SK-N-SH (cell line): ENCODE results near the gene CCDC40. TPM values are rescaled to one million over a fixed set of nuclear protein-coding genes. Genes with fewer than 3 reads are reported as not detected.

Source experiments
- CTCF ChIA-PET: fragments of 300-600, 350-600 bp; formaldehyde crosslinking; extraction: SDS; loops from one replicate; lab custom pipeline; 2021; lab: Yijun Ruan, JAX
- POLR2A ChIA-PET: fragments of 350-600 bp; sonication (Branson Sonifier 250); formaldehyde crosslinking; extraction: SDS; loops from one replicate; lab custom pipeline; 2020; ENCODE audit warnings: antibody characterized with exemption, inconsistent platforms; lab: Yijun Ruan, JAX
- DNase-seq: peaks from one replicate; pipeline ENCODE4 v3.0.0; 2012
- H2AFZ ChIP-seq: fragments of 200-600 bp; sonication (generic); 2 replicates; pipeline ENCODE4 v1.8.1; 2016; ENCODE audit warnings: antibody characterized with exemption, mild to moderate bottlenecking, low read depth
- H3F3A ChIP-seq: fragments of 200-600 bp; sonication (generic); replicated peaks from 2 replicates; pipeline ENCODE3; 2016; ENCODE audit warnings: antibody characterized with exemption, mild to moderate bottlenecking; ENCODE audit not compliant: insufficient read depth
- H3K27ac ChIP-seq, 2 experiments: fragments of 200-500 bp in 1 of 2; fragments of 200-600 bp in 1 of 2; sonication (Bioruptor generic) in 1 of 2; sonication (generic), shearing (Covaris generic) in 1 of 2; 2 replicates each; pipeline versions ENCODE4 v1.5.1 to v1.6.1; 2014 to 2016; ENCODE audit warnings: low read depth in 2 of 2, inconsistent platforms in 1 of 2, low read length in 1 of 2, mild to moderate bottlenecking in 1 of 2, mixed read lengths in 1 of 2
- H3K27me3 ChIP-seq: fragments of 200-600 bp; sonication (generic), shearing (Covaris generic); 2 replicates; pipeline ENCODE4 v1.6.1; 2016; ENCODE audit warnings: mixed run types; ENCODE audit not compliant: insufficient read depth
- H3K36me3 ChIP-seq, 2 experiments: fragments of 200-500 bp in 1 of 2; fragments of 200-600 bp in 1 of 2; sonication (Bioruptor generic) in 1 of 2; sonication (generic) in 1 of 2; replicated peaks in 1 of 2; 2 replicates each; pipeline versions ENCODE3 to v1.5.1; 2014 to 2016; ENCODE audit warnings: low read length in 1 of 2, mild to moderate bottlenecking in 1 of 2; ENCODE audit not compliant: insufficient read depth in 2 of 2, control insufficient read depth in 1 of 2
- H3K4me1 ChIP-seq, 2 experiments: fragments of 200-500 bp in 1 of 2; fragments of 200-600 bp in 1 of 2; sonication (Bioruptor generic) in 1 of 2; sonication (generic), shearing (Covaris generic) in 1 of 2; 2 replicates each; pipeline versions ENCODE4 v1.5.1 to v1.6.1; 2014 to 2016; ENCODE audit warnings: low read depth in 1 of 2, low read length in 1 of 2, mixed run types in 1 of 2; ENCODE audit not compliant: insufficient read depth in 2 of 2, control insufficient read depth in 1 of 2
- H3K4me2 ChIP-seq: fragments of 200-600 bp; sonication (generic), shearing (Covaris generic); 2 replicates; pipeline ENCODE4 v1.6.1; 2017; ENCODE audit warnings: mixed run types
- H3K4me3 ChIP-seq, 2 experiments: fragments of 200-500 bp in 1 of 2; fragments of 200-600 bp in 1 of 2; sonication (Bioruptor generic) in 1 of 2; sonication (generic), shearing (Covaris generic) in 1 of 2; 2 replicates each; pipeline versions ENCODE4 v1.5.1 to v1.8.1; 2014 to 2016; ENCODE audit warnings: low read depth in 2 of 2, inconsistent platforms in 1 of 2, low read length in 1 of 2, mild to moderate bottlenecking in 1 of 2, mixed read lengths in 1 of 2, moderate library complexity in 1 of 2
- H3K79me2 ChIP-seq: fragments of 200-600 bp; sonication (generic); 2 replicates; pipeline ENCODE4 v1.8.1; 2017; ENCODE audit warnings: mild to moderate bottlenecking; ENCODE audit not compliant: insufficient read depth
- H3K9ac ChIP-seq: fragments of 200-600 bp; sonication (generic); 2 replicates; pipeline ENCODE4 v1.6.1; 2017; ENCODE audit warnings: mixed run types
- H3K9me2 ChIP-seq: fragments of 200-600 bp; sonication (generic); 2 replicates; pipeline ENCODE4 v1.6.1; 2017; ENCODE audit warnings: mixed run types
- H3K9me3 ChIP-seq: fragments of 200-600 bp; sonication (generic); 2 replicates; pipeline ENCODE4 v1.6.1; 2017; ENCODE audit warnings: mixed run types, mild to moderate bottlenecking, moderate library complexity
- H4K20me1 ChIP-seq: fragments of 200-600 bp; sonication (generic); 2 replicates; pipeline ENCODE4 v1.6.1; 2017; ENCODE audit warnings: mild to moderate bottlenecking, mixed run types; ENCODE audit not compliant: insufficient read depth
- CHD2 ChIP-seq: fragments of 150-350 bp; IDR thresholded peaks from 2 replicates; pipeline ENCODE4 v1.6.1; 2018; ENCODE audit warnings: low read length; ENCODE audit not compliant: partially characterized antibody
- EZH2phosphoT487 ChIP-seq: fragments of 200-600 bp; sonication (generic); IDR thresholded peaks from 2 replicates; pipeline ENCODE4 v1.6.1; 2017; ENCODE audit warnings: low read depth, mixed run types, mild to moderate bottlenecking, antibody characterized with exemption, moderate library complexity, borderline replicate concordance
- FOSL2 ChIP-seq: IDR thresholded peaks from 2 replicates; pipeline ENCODE4 v1.4.0; 2012; ENCODE audit warnings: low read depth, mild to moderate bottlenecking, moderate library complexity, borderline replicate concordance
- JUND ChIP-seq: IDR thresholded peaks from 2 replicates; pipeline ENCODE4 v1.4.0; 2012
- MEF2A ChIP-seq: IDR thresholded peaks from 2 replicates; pipeline ENCODE4 v1.4.0; 2012; ENCODE audit warnings: low read depth, borderline replicate concordance
- NFIC ChIP-seq: IDR thresholded peaks from 2 replicates; pipeline ENCODE4 v1.4.0; 2012; ENCODE audit warnings: borderline replicate concordance
- RCOR1 ChIP-seq: fragments of 150-350 bp; IDR thresholded peaks from 2 replicates; pipeline ENCODE4 v1.6.1; 2017; ENCODE audit warnings: antibody characterized with exemption, low read length
- SIN3A ChIP-seq: IDR thresholded peaks from 2 replicates; pipeline ENCODE4 v1.6.1; 2012; ENCODE audit warnings: low read depth, mild to moderate bottlenecking, low read length, moderate library complexity, borderline replicate concordance
- TAF1 ChIP-seq: IDR thresholded peaks from 2 replicates; pipeline ENCODE4 v1.6.1; 2012; ENCODE audit warnings: low read depth, mild to moderate bottlenecking, low read length, moderate library complexity, borderline replicate concordance
- TCF12 ChIP-seq: IDR thresholded peaks from 2 replicates; pipeline ENCODE4 v1.4.0; 2012
- YY1 ChIP-seq: IDR thresholded peaks from 2 replicates; pipeline ENCODE4 v1.4.0; 2012; ENCODE audit warnings: low read depth, mild to moderate bottlenecking
- WGBS: methylation state at CpG from one replicate; pipeline ENCODE4 v1.1.6; 2017; ENCODE audit warnings: low lambda C conversion rate; 5-methylcytosine and 5-hydroxymethylcytosine counted together
- polyA plus RNA-seq, 3 experiments: library from polyadenylated mRNA; depleted of rRNA; stranded (reverse); fragments of >200 nt; gene quantifications; 2 replicates each; pipeline ENCODE4 v1.2.3, GENCODE V29; 2012
- TF ChIP-seq, protein P1 (sequence below): fragments of 200-600 bp; sonication (generic); IDR thresholded peaks from 2 replicates; pipeline ENCODE4 v1.6.1; 2017; ENCODE audit warnings: antibody characterized with exemption, mild to moderate bottlenecking, moderate library complexity
- TF ChIP-seq, protein P2 (sequence below): IDR thresholded peaks from 2 replicates; pipeline ENCODE4; 2012

Gene CCDC40
- polyA plus RNA-seq, 1 of the 3 experiments (the other 2 are of a cell fraction) = 17.3 TPM

DNA sequence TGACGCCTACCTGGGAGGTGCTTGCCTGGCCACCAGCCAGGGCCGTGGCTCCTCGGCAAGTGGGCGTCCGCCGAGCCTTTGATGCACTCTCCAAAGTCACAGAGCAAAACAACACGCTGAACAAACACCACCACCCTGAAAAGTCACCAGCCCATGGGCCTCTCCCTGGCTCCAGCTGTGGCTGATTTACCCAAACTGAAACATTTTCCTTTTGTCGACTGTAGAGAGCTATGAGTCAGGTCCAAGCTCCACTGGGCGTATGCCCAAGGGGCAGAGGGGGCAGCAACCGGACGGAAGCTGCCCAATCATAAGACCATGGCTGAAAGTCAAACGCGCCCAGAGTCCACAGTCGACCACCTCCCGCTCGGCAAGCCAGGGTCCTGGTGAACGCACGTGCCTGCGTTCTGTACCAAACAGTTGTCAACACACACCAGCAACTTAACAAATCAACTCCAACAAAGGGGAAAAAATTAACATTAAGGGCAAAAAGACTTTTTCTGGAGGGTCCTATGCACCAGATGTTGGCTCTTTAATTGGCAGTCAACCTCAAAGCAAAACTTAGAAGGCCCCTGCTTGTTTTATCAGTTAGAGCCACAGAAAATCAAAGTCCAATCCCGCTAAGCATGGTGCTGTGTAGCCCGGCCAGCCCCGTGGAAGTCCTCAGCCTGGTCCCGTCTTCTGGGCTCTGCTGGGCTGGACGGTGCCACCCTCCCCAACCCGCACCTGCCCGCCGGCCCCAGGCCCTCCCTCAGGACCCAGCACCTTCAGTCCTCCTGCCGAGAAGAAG, 48.1 kb upstream of the CCDC40 start:
- Histone ChIP-seq H4K20me1 (peaks cover 25% of the 10 kb centered on the region), H3K4me3 (no peak overlapping the region), H3K27ac (peak overlapping the region in 1 of 2 experiments; percentile 50; a peak in 1 of 4 replicates), H3K4me1 (peaks cover 29 to 56% of the 10 kb centered on the region in 2 experiments; a peak in 3 of 4 replicates), H3K27me3 (no peaks in the 10 kb centered on the region), H3K9me2 (no peaks in the 10 kb centered on the region), H3K79me2 (peaks cover 18% of the 10 kb centered on the region; the same call in 1 of the 2 replicates), H3K9me3 (no peaks in the 10 kb centered on the region), H2AFZ (no peak overlapping the region), H3K36me3 (no peaks in the 10 kb centered on the region), H3K4me2 (peak overlapping the region; percentile 55; the same call in 1 of the 2 replicates), H3F3A (peaks cover 5% of the 10 kb centered on the region), H3K9ac (no peak overlapping the region)
- WGBS = 70% methylated on average over 26 of the region's 28 CpGs
- TF ChIP-seq, protein P1, sequence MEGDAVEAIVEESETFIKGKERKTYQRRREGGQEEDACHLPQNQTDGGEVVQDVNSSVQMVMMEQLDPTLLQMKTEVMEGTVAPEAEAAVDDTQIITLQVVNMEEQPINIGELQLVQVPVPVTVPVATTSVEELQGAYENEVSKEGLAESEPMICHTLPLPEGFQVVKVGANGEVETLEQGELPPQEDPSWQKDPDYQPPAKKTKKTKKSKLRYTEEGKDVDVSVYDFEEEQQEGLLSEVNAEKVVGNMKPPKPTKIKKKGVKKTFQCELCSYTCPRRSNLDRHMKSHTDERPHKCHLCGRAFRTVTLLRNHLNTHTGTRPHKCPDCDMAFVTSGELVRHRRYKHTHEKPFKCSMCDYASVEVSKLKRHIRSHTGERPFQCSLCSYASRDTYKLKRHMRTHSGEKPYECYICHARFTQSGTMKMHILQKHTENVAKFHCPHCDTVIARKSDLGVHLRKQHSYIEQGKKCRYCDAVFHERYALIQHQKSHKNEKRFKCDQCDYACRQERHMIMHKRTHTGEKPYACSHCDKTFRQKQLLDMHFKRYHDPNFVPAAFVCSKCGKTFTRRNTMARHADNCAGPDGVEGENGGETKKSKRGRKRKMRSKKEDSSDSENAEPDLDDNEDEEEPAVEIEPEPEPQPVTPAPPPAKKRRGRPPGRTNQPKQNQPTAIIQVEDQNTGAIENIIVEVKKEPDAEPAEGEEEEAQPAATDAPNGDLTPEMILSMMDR = no peak
- TF ChIP-seq SIN3A (no peak), FOSL2 (no peak; the same call in 1 of the 2 replicates), TAF1 (no peak; the same call in 1 of the 2 replicates), NFIC (peak; percentile 8; the same call in 1 of the 2 replicates), JUND (no peak), TCF12 (peak; percentile 43; the same call in 1 of the 2 replicates), MEF2A (no peak), EZH2phosphoT487 (no peak), RCOR1 (no peak), CHD2 (no peak)
- no peak for DNase-seq
- CTCF ChIA-PET = interaction anchor here (0.6 to 13.1 kb wide), 10 partner anchors 16 to 247 kb away, joined by 3 to 209 read pairs (median 18); partner anchors contain the start of gene CBX4
- POLR2A ChIA-PET = no interaction called here

DNA sequence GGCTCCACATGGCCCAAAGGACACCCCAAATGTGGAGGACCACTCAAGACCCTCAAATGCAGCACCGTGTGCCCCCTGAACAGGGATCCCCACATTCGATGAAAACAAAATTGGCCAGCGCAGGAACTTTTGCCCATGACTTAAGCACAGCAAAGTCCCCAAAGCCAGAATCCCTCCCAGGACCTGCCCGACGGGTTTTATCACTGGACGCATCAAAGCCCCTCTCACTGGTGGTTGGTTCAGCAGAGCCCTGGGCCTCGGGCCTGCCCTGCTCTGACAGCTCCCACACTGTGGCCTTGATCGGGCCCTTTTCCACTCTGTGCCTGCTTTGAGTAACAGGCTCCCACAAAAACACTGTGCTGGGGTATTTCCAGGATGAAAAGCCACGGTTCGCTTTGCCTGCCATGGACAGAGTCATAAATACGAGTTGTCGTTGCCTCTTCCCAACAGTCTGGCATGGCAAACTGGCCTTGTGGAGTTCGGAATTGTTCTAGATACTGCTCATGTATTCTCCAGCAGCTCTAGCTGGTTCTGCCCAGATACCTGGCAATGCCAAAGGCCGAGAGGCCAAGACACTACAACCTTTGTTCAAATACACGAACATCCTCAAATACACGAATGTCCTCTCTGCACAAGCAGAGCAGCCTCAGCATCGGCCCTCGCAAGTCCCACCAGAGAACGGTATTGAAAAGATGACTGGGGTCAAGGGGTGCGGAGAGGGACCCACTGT, 47.2 kb upstream of the CCDC40 start:
- Histone ChIP-seq H3K9ac (no peak overlapping the region), H3K27ac (no peak overlapping the region), H3F3A (peaks cover 5% of the 10 kb centered on the region), H4K20me1 (peaks cover 25% of the 10 kb centered on the region), H3K79me2 (peaks cover 18% of the 10 kb centered on the region; the same call in 1 of the 2 replicates), H3K27me3 (no peaks in the 10 kb centered on the region), H2AFZ (no peak overlapping the region), H3K9me3 (no peaks in the 10 kb centered on the region), H3K9me2 (no peaks in the 10 kb centered on the region), H3K4me3 (no peak overlapping the region), H3K4me2 (no peak overlapping the region), H3K4me1 (peaks cover 29 to 56% of the 10 kb centered on the region in 2 experiments; a peak in 3 of 4 replicates), H3K36me3 (no peaks in the 10 kb centered on the region)
- POLR2A ChIA-PET = no interaction called here
- WGBS = 96% methylated on average over 17 of the region's 20 CpGs
- no peak for TF ChIP-seq TAF1
- no peak for TF ChIP-seq YY1
- no peak for TF ChIP-seq MEF2A
- TF ChIP-seq TCF12 = no peak
- TF ChIP-seq, protein P2, sequence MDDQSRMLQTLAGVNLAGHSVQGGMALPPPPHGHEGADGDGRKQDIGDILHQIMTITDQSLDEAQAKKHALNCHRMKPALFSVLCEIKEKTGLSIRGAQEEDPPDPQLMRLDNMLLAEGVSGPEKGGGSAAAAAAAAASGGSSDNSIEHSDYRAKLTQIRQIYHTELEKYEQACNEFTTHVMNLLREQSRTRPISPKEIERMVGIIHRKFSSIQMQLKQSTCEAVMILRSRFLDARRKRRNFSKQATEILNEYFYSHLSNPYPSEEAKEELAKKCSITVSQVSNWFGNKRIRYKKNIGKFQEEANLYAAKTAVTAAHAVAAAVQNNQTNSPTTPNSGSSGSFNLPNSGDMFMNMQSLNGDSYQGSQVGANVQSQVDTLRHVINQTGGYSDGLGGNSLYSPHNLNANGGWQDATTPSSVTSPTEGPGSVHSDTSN = no peak
- CTCF ChIA-PET = interaction anchor here (0.9 to 13.1 kb wide), 11 partner anchors 14 to 267 kb away, joined by 3 to 209 read pairs (median 9); partner anchors contain the start of gene CBX4
- DNase-seq = no peak
